GM19043 (cell line): ENCODE data around the gene KIF22.
"Not testable (repeated sequence)": the region's sequence is repeated elsewhere in the genome, so short reads cannot be mapped to it uniquely, and the experiment has no call there.

Source experiments
- ATAC-seq: cut with Tn5 transposase; IDR thresholded peaks from one replicate; pipeline ENCODE4 v1.9.1; 2021; ENCODE audit warnings: low read depth; ENCODE audit not compliant: unreplicated experiment

KIF22 gene

DNA sequence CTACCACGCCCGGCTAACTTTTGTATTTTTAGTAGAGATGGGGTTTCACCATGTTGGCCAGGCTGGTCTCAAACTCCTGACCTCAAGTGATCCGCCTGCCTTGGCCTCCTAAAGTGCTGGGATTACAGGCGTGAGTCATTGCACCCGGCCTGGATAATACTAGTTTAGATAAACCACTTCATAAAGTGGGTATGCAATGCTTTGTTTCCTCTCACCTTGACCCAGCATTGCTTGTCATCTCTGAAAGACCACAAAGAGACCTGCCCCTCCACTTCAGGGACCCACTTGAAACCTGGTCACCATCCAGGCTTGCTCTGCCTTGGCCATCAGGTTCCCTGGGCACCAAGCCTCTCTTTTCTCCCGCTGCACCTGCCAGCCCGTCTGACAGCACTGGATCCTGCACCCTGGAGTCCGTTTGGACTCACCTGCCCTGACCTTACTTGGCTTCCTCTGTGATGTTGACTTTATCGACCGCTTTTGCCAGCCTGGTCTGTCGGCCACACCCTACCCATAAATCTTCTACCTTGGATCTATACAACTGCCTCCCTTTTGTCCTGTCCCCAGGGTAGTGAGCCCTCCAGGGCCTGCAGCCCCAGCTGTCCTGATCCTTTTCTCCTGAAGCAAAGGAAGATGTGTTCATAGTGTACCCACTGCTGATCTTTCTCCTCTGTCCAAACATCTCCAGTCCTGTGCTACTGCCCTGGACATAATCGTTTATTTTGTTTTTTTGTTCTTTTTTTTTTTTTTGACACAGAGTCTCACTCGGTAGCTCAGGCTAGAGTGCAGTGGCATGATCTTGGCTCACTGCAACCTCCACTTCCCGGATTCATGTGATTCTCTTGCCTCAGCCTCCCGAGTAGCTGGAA is 25.2 kb upstream of the KIF22 start:
- no peak for ATAC-seq

DNA sequence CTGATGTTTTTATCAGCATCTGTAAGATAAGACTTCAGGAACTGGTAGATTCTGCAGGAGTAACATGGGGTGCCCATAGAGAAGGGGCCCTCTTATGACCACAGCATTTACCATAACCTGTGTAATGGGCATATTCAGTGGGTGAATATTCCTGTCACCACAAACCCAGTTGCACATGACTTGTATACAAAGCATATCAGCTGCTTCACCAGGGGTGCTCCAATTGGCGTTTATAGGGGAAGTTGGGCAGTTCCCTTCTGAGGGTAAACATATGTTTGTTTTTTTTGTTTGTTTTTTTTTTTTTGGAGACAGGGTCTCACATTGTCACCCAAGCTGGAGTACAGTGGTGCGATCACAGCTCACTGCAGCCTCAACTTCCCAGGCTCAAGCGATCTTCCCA is 24.0 kb upstream of the KIF22 start:
- no peak for ATAC-seq

GRCh38 chr16:29767062-29767461 is 23.5 kb upstream of the KIF22 start:
- ATAC-seq = no peak

GRCh38 chr16:29769507-29769906 is 21.0 kb upstream of the KIF22 start:
- no peak for ATAC-seq

DNA sequence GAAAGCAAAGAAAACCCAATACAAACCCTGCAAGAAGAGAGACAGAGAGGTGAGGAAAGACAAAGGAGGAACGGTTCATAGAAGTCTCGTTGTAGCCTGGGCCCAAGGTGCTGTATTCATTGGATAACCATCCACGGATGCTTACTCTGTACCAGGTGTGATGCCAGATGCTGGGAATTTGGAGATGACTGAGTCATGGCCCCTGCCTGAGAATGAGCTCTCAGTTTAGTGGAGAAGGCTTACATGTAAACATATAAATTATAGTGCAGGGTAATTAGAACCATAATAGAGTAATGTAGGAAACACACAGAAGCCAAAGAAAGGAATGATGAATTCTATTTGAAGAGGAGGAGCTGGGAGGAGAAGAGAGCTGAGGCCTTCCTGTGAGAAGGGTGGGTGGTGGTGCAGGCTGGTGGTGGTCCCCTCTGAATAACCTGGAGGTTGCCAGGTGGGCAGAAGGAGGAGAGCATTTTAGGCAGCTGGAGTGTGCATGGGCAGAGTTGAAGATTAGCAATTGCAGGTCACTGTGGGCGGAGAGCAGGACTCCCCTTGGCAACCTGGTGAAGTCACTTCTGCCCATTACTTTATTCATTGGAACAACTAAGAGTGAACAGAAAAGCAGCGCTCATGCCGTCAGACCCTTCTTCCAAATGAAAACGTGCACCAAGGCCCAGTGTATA is 20.2 kb upstream of the KIF22 start:
- ATAC-seq = no peak

DNA sequence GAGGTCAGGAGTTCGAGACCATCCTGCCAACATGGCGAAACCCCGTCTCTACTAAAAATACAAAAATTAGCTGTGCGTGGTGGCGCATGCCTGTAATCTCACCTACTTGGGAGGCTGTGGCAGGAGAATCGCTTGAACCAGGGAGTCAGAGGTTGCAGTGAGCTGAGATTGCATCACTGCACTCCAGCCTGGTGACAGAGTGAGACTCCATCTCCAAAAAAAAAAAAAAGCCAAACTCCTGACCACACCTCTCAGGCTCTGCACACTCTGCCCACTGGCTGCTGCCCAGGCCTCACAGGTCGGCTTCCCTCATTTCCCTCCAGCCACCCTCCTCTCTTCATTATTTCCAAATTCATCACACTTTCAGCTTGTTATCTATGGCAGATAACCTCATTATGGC is 18.2 kb upstream of the KIF22 start:
- not testable (repeated sequence) for ATAC-seq

DNA sequence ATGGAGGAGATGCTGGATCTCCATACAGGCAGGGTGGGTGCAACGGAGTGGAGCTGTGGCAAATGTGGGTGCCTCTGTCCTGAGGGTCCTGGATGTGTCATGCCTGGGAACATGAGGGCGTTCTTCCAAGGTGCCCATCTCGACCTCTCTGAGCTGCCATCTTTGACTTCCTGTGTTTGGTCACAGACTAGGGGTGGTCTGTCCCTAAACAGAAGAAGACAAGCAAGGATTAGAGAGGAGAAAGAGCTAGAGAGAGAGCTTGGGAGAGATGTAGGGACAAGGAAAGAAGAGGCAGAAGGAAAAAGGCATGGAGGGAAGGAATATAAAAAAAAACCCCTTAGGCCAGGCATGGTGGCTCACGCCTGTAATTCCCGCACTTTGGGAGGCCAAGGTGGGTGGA is 15.8 kb upstream of the KIF22 start:
- ATAC-seq = no peak

DNA sequence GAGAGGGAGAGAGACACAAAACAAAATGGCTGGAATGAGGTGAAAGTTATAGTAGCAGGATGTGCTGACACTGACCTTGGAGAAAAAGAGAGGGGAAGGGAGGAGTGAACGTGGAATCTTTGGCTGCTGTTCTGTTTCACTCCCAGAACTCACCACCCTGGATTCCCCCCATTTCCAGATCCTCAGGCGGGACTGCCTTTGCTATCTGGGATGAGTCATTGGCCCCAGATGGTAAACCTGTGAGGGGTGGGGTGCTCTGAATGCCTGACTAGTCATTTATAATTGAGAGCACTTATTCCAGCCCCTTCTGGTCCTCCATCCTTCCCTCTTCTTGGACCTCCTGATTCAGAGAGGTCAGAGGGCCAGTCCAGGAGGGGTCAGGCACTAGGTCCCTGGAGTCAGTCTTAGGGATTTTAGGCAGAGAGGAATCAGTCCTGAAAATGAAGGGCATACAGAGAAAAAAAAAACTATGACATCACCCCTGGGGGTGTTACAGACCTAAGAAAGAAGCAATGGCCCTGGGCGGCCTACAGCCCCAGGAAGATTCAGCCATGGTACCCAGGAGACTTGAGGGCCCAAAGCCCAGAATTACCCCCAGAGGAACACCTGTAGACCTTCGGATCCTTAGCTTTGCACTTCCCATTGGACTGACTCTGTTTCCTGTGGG is 14.7 kb upstream of the KIF22 start:
- no peak for ATAC-seq

DNA sequence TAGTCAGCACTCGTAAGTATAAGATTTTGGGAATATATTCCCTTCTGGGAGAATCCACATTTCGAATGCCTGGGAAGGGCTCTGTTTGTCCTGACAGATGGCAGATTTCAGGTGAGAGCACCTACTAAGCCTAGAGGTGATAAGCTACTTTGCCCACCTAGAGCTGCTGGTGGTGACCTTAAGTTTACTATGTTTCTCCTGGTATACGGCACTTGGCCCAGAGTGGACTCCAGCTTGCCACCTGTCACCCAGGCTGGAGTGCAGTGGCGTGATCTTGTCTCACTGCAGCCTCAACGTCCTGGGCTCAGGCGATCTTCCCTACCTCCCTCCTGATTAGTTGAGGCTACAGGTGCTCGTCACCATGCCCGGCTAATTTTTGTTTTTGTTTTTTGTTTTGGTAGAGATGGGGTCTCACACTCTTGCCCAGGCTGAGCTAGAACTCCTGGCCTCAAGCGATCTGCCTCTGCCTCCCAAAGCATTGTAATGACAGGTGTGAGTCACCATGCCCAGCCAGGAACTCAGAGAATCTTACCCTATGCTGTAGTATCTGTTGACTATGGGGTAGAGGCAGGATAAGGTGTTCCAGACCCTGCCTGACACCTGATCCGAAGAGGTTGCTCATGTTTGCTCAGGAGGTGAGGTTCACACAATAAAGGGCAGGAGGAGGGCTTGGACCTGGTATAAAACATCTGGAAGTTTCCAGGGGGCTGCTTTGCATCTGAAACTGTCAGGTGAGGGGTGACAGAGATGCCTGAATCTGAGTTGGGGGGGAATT is 12.8 kb upstream of the KIF22 start, which contains the start of gene ZG16:
Gene ZG16, plus strand, starts transcription at position 681 of the 775 bp plus-strand sequence. CDS start 1,011 bp downstream, outside the sequence.
- no peak for ATAC-seq

DNA sequence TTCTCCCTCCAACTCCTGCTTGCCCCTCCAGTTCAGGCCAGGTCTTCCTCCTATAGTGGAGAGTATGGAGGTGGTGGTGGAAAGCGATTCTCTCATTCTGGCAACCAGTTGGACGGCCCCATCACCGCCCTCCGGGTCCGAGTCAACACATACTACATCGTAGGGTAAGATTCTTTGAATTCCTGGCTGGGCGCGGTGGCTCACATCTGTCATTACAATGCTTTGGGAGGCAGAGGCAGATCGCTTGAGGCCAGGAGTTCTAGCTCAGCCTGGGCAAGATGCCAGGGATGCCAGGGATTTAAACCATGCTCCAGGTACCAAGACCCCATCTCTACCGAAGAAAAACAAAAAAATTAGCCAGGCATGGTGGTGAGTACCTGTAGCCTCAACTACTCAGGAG is 11.1 kb upstream of the KIF22 start:
- no peak for ATAC-seq

DNA sequence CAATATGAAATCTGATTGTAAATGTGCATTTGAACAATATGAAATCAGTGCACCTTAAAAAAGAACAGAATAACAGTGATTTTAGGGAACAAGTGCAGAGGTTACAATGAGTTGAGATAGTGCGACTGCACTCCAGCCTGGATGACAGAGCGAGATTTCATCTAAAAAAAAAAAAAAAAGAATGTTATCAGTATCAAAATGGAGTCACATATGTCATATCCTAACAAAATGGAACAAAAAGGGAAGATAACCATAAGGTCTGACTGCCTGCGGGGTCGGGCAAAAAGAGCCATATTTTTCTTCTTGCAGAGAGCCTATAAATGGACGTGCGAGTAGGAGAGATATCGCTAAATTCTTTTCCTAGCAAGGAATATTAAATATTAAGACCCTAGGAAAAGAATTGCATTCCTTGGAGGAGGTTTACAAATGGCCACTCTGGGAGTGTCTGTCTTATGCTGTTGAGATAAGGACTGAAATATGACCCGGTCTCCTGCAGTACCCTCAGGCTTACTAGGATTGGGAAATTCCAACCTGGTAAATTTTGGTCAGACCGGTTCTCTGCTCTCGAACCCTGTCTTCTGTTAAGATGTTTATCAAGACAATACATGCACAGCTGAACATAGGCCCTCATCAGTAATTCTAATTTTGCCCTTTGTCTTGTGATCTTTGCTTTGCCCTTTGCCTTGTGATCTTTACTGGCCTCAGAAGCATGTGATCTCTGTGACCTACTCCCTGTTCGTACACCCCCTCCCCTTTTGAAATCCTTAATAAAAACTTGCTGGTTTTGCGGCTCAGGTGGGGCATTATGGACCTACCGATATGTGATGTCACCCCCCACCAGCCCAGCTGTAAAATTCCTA is 7.2 kb upstream of the KIF22 start:
- ATAC-seq = not testable (repeated sequence)

- ATAC-seq = no peak
These were observed 6.4 kb upstream of the KIF22 start for GRCh38 chr16:29784157-29784556.

DNA sequence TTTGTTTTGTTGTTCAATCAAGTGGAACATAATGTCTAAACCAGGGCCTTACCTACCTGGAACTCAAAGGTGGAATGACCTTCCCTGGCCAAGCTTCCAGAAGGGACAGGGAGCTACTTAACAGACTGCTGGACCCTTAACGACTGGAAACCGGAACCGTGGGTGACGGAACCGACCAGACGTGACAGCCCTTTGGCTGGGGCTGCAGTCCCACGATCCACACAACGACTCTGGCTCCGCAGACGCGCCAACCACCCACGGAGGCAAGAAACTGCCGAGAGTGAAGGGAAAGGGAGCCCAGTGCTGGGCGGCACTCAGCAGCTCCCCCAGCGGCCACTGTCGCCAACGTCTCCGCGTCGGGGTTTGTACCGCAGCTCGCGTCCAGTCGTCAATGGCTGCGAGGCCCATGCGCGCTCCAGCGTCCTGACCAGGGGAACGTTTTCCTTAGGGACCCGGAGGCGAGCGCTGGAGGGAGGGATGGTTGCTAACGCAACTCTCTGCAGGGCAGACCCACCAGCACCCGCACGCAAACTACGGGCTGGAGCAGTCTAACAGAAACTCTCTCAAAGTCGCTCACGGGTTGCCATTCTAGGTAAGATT is 5.5 kb upstream of the KIF22 start:
- no peak for ATAC-seq

DNA sequence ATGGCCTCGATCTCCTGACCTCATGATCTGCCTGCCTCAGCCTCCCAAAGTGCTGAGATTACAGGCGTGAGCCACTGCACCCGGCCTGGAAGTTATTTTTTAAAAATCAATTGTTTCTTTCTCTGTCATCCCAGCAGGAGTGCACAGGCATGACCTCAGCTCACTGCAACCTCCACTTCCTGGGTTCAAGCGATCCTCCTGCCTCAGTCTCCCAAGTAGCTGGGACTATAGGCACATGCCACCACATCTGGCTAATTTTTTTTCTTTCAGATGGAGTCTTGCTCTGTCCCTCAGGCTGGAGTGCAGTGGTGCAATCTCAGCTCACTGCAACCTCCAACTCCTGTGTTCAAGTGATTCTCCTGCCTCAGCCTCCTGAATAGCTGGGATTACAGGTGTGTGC is 3.4 kb upstream of the KIF22 start:
- ATAC-seq = not testable (repeated sequence)

DNA sequence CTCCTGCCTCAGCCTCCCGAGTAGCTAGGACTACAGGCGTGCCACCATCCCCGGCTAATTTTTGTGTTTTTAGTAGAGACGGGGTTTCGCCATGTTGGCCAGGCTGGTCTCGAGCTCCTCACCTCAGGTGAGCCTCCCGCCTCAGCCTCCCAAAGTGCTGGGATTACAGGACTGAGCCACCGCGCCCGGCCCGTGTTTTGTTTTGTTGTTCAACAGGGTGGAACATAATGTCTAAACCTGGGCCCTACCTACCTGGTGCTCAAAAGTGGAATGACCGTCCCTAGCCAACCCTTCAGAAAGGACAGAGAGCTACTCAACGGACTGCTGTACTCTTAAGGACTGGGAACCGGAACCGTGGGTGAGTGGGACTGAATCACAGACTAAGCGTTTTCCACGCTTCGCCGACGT is 772 bp upstream of the KIF22 start:
- no peak for ATAC-seq

- no peak for ATAC-seq
These were observed 646 bp downstream of the KIF22 start for GRCh38 chr16:29790949-29791844.

DNA sequence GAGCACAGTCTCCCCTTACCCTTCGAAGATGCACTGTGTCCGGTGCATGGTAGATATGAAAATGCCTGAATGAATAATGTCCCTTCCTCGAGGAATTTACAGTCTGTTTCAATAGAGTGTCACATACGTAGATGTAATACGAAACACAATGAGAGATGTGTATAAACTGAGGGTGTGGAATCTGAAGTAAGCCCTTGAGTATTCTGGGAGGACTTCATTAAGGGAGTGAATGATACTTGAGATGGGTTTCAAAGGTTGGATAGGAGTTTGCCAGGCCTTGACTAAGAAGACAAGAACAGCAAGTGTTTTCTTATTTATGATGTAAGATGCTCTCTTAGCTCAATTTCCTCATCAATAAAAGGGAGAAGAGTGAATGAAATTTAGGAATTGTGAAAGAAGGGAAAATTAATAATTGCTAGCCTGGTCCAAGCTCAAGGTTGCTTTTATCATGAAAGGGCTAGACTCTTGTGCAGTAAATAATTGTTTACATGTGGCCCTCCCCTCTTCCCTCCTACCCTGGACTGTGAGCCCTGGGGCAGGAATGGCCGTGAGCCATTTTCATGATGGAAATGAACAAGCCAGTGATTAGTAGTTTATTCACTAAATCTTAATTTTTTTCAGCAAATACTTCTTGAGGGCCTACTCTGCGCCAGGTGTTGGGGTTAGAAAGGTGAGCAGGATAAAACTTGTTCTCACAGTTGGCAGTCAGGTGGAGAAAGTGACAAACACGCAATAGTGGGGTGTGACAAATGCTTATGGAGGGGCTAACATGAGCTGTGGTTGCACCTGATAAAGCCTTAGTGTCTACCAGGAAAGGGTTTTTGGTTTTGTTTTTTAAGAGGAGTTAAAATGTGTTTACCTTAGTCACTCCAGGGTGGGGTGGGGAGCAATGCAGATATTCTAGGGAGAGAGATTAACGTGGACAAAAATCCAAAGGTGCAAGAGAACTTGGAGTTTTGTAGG is 1.6 kb downstream of the KIF22 start:
- ATAC-seq = no peak
